Renal cortical epithelial cell (primary cell): ENCODE results near the gene SOX6. TPM values are rescaled to one million over a fixed set of nuclear protein-coding genes. Genes with fewer than 3 reads are reported as not detected.
A peak's percentile ranks its signal among the peaks of the same experiment; 100 is the strongest.
"Not testable (repeated sequence)": the region's sequence is repeated elsewhere in the genome, so short reads cannot be mapped to it uniquely, and the experiment has no call there.

Experiments used
- DNase-seq: peaks from one replicate; pipeline ENCODE4 v3.0.0-alpha.2; 2011; ENCODE audit warnings: low read depth
- total RNA-seq: library from RNA; depleted of rRNA; stranded (reverse); fragments of >200 nt; gene quantifications from 2 replicates; pipeline ENCODE4 v1.2.3, GENCODE V29; 2014

The SOX6 gene
- total RNA-seq, 1 donor from 2014 or later = 12.1 TPM

GRCh38 chr11:15932417-15932816 is 423.9 kb downstream of the SOX6 start:
- no peak for DNase-seq

GRCh38 chr11:15931497-15931896 is 424.8 kb downstream of the SOX6 start:
- DNase-seq = no peak

GRCh38 chr11:15930442-15931025 is 425.8 kb downstream of the SOX6 start:
- no peak for DNase-seq

GRCh38 chr11:15929371-15929901 is 426.9 kb downstream of the SOX6 start:
- no peak for DNase-seq

GRCh38 chr11:15927864-15928217 is 428.5 kb downstream of the SOX6 start:
- DNase-seq = no peak

GRCh38 chr11:15927196-15927863 is 429.0 kb downstream of the SOX6 start:
- no peak for DNase-seq

- DNase-seq = no peak
Measured at GRCh38 chr11:15926071-15926470, 430.3 kb downstream of the SOX6 start.

- DNase-seq = peak; percentile 22
Measured at GRCh38 chr11:15923183-15923582, 433.2 kb downstream of the SOX6 start.

GRCh38 chr11:15922745-15923144 is 433.6 kb downstream of the SOX6 start:
- DNase-seq = not testable (repeated sequence)

GRCh38 chr11:15920856-15921629 is 435.3 kb downstream of the SOX6 start:
- peak; percentile 11 for DNase-seq

GRCh38 chr11:15918674-15919073 is 437.7 kb downstream of the SOX6 start:
- no peak for DNase-seq

GRCh38 chr11:15918212-15918611 is 438.1 kb downstream of the SOX6 start:
- no peak for DNase-seq
